GM12878 (cell line): ENCODE measurements around the gene HYDIN. TPM values are rescaled to one million over a fixed set of nuclear protein-coding genes. Genes with fewer than 3 reads are reported as not detected.
"Not testable (repeated sequence)": the region's sequence is repeated elsewhere in the genome, so short reads cannot be mapped to it uniquely, and the experiment has no call there.

Source experiments
- ATAC-seq: fragments of 200-7000 bp; cut with Tn5 transposase; 3 replicates; pipeline ENCODE4 v1.9.1; 2020; ENCODE audit warnings: mild to moderate bottlenecking, moderate library complexity
- BruUV-seq: library from RNA; stranded (reverse); fragments of 400-500 nt; replicated peaks from 2 replicates; lab custom pipeline; 2021; lab: Mats Ljungman, UMichigan
- CTCF ChIA-PET: fragments of 300-600 bp; sonication (Branson Sonifier 250); formaldehyde crosslinking; extraction: SDS; loops from one replicate; lab custom pipeline; 2021; ENCODE audit warnings: inconsistent platforms; lab: Yijun Ruan, JAX
- POLR2A ChIA-PET: fragments of 350-600 bp; formaldehyde crosslinking; extraction: SDS; loops from one replicate; lab custom pipeline; 2021; ENCODE audit warnings: inconsistent platforms; lab: Charles Lee
- RAD21 ChIA-PET: fragments of 300-600 bp; sonication (Branson Sonifier 250); formaldehyde crosslinking; loops from one replicate; lab custom pipeline; 2023; ENCODE audit warnings: antibody characterized with exemption; ENCODE audit not compliant: unreplicated experiment; lab: Charles Lee
- SMC1A ChIA-PET: fragments of 300-600 bp; sonication (Branson Sonifier 250); formaldehyde crosslinking; loops from one replicate; lab custom pipeline; 2023; ENCODE audit not compliant: unreplicated experiment, uncharacterized antibody; lab: Charles Lee
- DNase-seq: peaks from one replicate; pipeline ENCODE4 v3.0.0-alpha.2; 2011; ENCODE audit warnings: low read depth, low spot score
- FAIRE-seq: peaks from 3 replicates; lab custom pipeline; 2011; peaks lifted over from hg19 to GRCh38; lab: Jason Lieb, UNC
- H2AFZ ChIP-seq: 2 replicates; pipeline ENCODE4 v1.6.0; 2011; ENCODE audit warnings: low read depth, low read length, control low read depth; ENCODE audit not compliant: control insufficient read depth
- H3K27ac ChIP-seq: 2 replicates; pipeline ENCODE4 v1.5.1; 2011; ENCODE audit warnings: control low read depth; ENCODE audit not compliant: control insufficient read depth, insufficient read depth
- H3K27me3 ChIP-seq, 2 experiments: replicated peaks in 1 of 2; 2 replicates each; pipeline versions ENCODE4 v1.6.0 to v1.6.1; 2011; ENCODE audit warnings: low read length in 1 of 2; ENCODE audit not compliant: control insufficient read depth in 2 of 2, insufficient read depth in 2 of 2
- H3K36me3 ChIP-seq, 2 experiments: 2 replicates each; pipeline ENCODE4 v1.5.1; 2011; ENCODE audit warnings: low read length in 1 of 2; ENCODE audit not compliant: control insufficient read depth in 2 of 2, insufficient read depth in 2 of 2
- H3K4me1 ChIP-seq: 2 replicates; pipeline ENCODE4 v1.6.1; 2011; ENCODE audit warnings: mild to moderate bottlenecking, low read length, moderate library complexity, mixed read lengths; ENCODE audit not compliant: control insufficient read depth, insufficient read depth
- H3K4me2 ChIP-seq: 2 replicates; pipeline ENCODE4 v1.6.0; 2011; ENCODE audit warnings: control low read depth; ENCODE audit not compliant: control insufficient read depth, insufficient read depth
- H3K4me3 ChIP-seq: fragments of 200-600 bp; sonication (generic); 2 replicates; pipeline ENCODE4 v1.5.1; 2016
- H3K79me2 ChIP-seq: 2 replicates; pipeline ENCODE4 v1.6.0; 2011; ENCODE audit warnings: low read length; ENCODE audit not compliant: control insufficient read depth, insufficient read depth
- H3K9ac ChIP-seq: 2 replicates; pipeline ENCODE4 v1.8.0; 2011; ENCODE audit warnings: low read length, control low read depth, mixed read lengths; ENCODE audit not compliant: control insufficient read depth, insufficient read depth
- H3K9me3 ChIP-seq: replicated peaks from 3 replicates; pipeline ENCODE4 v1.5.1; 2011; ENCODE audit warnings: mild to moderate bottlenecking, low read length; ENCODE audit not compliant: control insufficient read depth, insufficient read depth
- H4K20me1 ChIP-seq: 2 replicates; pipeline ENCODE4 v1.6.0; 2011; ENCODE audit not compliant: control insufficient read depth, insufficient read depth
- REST ChIP-seq: IDR thresholded peaks from 2 replicates; pipeline ENCODE4 v1.6.1; 2012; ENCODE audit warnings: mild to moderate bottlenecking, low read depth, low read length
- WGBS: methylation state at CpG from one replicate; pipeline ENCODE4 v1.1.6; 2016; ENCODE audit warnings: low lambda C conversion rate; ENCODE audit not compliant: insufficient replicate concordance, insufficient coverage; ENCODE audit errors: missing lambda C conversion rate; 5-methylcytosine and 5-hydroxymethylcytosine counted together
- in situ Hi-C: fragments of 300-500 bp; cut with MboI; formaldehyde crosslinking; loops from 9 replicates; pipeline ENCODE4 v1.14.3; 2018; ENCODE audit warnings: mixed read lengths
- intact Hi-C: fragments of 100-400 bp; cut with micrococcal nuclease; formaldehyde crosslinking; loops from one replicate; pipeline ENCODE4 v1.14.2; 2022; ENCODE audit not compliant: unreplicated experiment
- polyA plus RNA-seq, 11 experiments: library from polyadenylated mRNA; depleted of rRNA in 4 of 11; unstranded in 6 of 11; stranded (reverse) in 5 of 11; fragments of >200 nt; fragmentation: Nextera tagmentation in 4 of 11; fragmentation: Illumina TruSeq in 1 of 11; extraction: Ambion mirVana in 4 of 11; extraction: Trizol in 1 of 11; gene quantifications; 1 replicate in 1 of 11; 2 replicates in 10 of 11; pipeline versions ENCODE4 v1.2.1 to v1.2.3, GENCODE V29; 2011 to 2016; ENCODE audit warnings: inconsistent platforms in 2 of 11, missing spikeins in 2 of 11, low read depth in 1 of 11
- total RNA-seq, 4 experiments: library from RNA; depleted of rRNA in 3 of 4; stranded (reverse); fragments of >200 nt in 3 of 4; fragmentation: Illumina TruSeq in 1 of 4; extraction: Trizol in 1 of 4; gene quantifications; 2 replicates each; pipeline versions ENCODE4 v1.2.1 to v1.2.3, GENCODE V29; 2013 to 2021

Gene HYDIN
- total and polyA plus RNA-seq, 10 of the 15 experiments (the other 5 are each of a cell fraction or from before 2014, with no cell fraction given), result 0.01 to 0.30 (median 0.10) TPM; not detected in 7

DNA sequence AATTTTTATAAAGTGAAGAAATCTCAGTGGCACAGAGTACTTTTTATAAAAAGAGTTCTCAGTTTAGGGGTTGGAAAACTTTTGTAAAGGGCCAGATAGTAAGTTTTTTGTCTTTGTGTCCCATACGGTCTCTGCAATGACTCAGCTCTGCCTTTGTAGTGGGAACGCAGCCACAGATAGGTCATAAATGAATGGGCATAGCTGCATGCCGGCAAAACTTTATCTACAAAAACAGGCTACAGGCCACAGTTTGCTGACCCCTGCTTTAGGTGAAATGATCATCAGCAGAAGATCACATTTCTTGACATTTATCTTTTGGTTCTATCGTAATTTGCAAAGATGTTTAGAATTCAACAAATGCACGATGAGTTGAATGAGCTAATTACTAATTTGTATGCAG is 365.8 kb downstream of the HYDIN start:
- H3K27ac ChIP-seq, H3K79me2 ChIP-seq, H4K20me1 ChIP-seq, H2AFZ ChIP-seq, H3K4me2 ChIP-seq, RAD21 ChIA-PET, CTCF ChIA-PET, H3K27me3 ChIP-seq, H3K9ac ChIP-seq, intact Hi-C loops, ATAC-seq, POLR2A ChIA-PET, in situ Hi-C loops, H3K36me3 ChIP-seq, H3K4me3 ChIP-seq, H3K4me1 ChIP-seq, SMC1A ChIA-PET, BruUV-seq, H3K9me3 ChIP-seq, DNase-seq: not testable (repeated sequence)
- 39% methylated on average over 5 of the region's 5 CpGs for WGBS
- peak; percentile 59 for FAIRE-seq

DNA sequence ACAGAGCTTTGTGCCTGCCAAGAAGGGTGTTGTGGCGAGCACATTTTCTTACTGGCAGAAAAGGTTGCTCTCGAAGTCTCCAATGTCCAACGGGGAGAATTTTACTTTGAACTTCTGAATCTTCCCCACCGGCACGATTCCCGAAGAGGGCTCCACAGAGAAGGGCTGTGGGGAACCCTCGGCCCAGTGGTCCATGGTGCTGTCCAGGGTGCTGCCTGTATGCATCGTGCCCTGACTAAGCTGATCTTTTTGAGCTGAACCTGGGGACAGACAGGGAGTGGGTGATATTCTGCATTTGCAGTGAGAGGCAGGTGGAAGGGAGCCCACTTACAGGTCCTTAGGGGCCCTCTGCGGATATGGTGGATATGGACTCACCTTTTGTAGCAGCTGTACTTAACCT is 368.5 kb downstream of the HYDIN start:
- RAD21 ChIA-PET, H3K79me2 ChIP-seq, intact Hi-C loops, H3K4me2 ChIP-seq, H3K4me3 ChIP-seq, ATAC-seq, H3K9ac ChIP-seq, in situ Hi-C loops, H3K27me3 ChIP-seq, CTCF ChIA-PET, H2AFZ ChIP-seq, H3K27ac ChIP-seq, H3K4me1 ChIP-seq, POLR2A ChIA-PET, H3K9me3 ChIP-seq, FAIRE-seq, H3K36me3 ChIP-seq, BruUV-seq, SMC1A ChIA-PET, H4K20me1 ChIP-seq, DNase-seq: not testable (repeated sequence)
- peak; percentile 49; the same call in 1 of the 2 replicates for TF ChIP-seq REST
- 19% methylated on average over 8 of the region's 9 CpGs for WGBS

DNA sequence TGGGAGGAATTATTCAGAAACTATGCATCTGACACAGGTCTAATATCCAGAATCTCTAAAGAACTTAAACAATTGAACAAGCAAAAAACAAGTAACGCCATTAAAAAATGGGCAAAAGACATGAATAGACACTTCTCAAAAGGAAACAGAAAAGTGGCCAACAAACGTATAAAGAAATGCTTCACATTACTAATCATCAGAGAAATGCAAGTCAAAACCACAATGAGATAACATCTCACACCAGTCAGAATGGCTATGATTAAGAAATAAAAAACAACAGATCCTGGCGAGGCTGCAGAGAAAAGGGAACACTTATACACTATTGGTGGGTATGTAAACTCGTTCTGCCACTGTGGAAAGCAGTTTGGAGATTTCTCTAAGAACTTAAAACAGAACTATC is 379.2 kb downstream of the HYDIN start:
- RAD21 ChIA-PET, H3K4me1 ChIP-seq, intact Hi-C loops, H3K9me3 ChIP-seq, H3K27me3 ChIP-seq, SMC1A ChIA-PET, H3K4me2 ChIP-seq, H3K79me2 ChIP-seq, H3K4me3 ChIP-seq, H2AFZ ChIP-seq, POLR2A ChIA-PET, DNase-seq, CTCF ChIA-PET, FAIRE-seq, BruUV-seq, H3K27ac ChIP-seq, ATAC-seq, H3K9ac ChIP-seq, H4K20me1 ChIP-seq, H3K36me3 ChIP-seq, in situ Hi-C loops: not testable (repeated sequence)
- 5% methylated on average over 4 of the region's 4 CpGs for WGBS
